ENCODE results near the gene EME2.

GRCh38 chr16:1815461-1815860 lies 42.9 kb downstream of the EME2 start:
- TF ChIP-seq ZBTB43 (CRISPR knock-in tag; conservative IDR thresholded peaks at IDR 0.05) (no peak), CERS6 (CRISPR knock-in tag; IDR thresholded peaks at IDR 0.05) (no peak), NR2C2 (CRISPR knock-in tag; IDR thresholded peaks at IDR 0.05; ENCODE audit: borderline replicate concordance) (no peak)

Measured in HepG2 (cell line).